Neural progenitor cell (in vitro differentiated cells): ENCODE measurements around the gene RXRA. TPM values are rescaled to one million over a fixed set of nuclear protein-coding genes. Genes with fewer than 3 reads are reported as not detected.

ENCODE experiments used
- DNase-seq: peaks from one replicate; pipeline ENCODE4 v3.0.0-alpha.2; 2016; ENCODE audit warnings: low spot score
- H2AFZ ChIP-seq: fragments of 200-600 bp; sonication (generic); replicated peaks from 2 replicates; pipeline ENCODE4 v1.6.1; 2016; ENCODE audit warnings: antibody characterized with exemption
- H3F3A ChIP-seq: fragments of 200-600 bp; sonication (generic); 2 replicates; pipeline ENCODE4 v1.6.1; 2016; ENCODE audit warnings: antibody characterized with exemption, low read depth
- H3K27ac ChIP-seq: fragments of 200-600 bp; sonication (generic); 2 replicates; pipeline ENCODE4 v1.5.1; 2016; ENCODE audit warnings: mild to moderate bottlenecking
- H3K27me3 ChIP-seq: fragments of 200-600 bp; sonication (generic); 2 replicates; pipeline ENCODE4 v1.6.1; 2016; ENCODE audit warnings: mild to moderate bottlenecking, moderate library complexity
- H3K36me3 ChIP-seq: fragments of 200-600 bp; sonication (generic); 2 replicates; pipeline ENCODE4 v1.5.1; 2016
- H3K4me1 ChIP-seq: fragments of 200-600 bp; sonication (generic); 2 replicates; pipeline ENCODE4 v1.6.1; 2016; ENCODE audit warnings: mixed run types
- H3K4me2 ChIP-seq: fragments of 200-600 bp; sonication (generic); 2 replicates; pipeline ENCODE4 v1.6.1; 2016
- H3K4me3 ChIP-seq: fragments of 200-600 bp; sonication (generic); 2 replicates; pipeline ENCODE4 v1.5.1; 2016
- H3K79me2 ChIP-seq: fragments of 200-600 bp; sonication (generic); 2 replicates; pipeline ENCODE4 v1.6.1; 2016; ENCODE audit warnings: low read depth
- H3K9ac ChIP-seq: fragments of 200-600 bp; sonication (generic); 2 replicates; pipeline ENCODE4 v1.6.1; 2016
- H3K9me3 ChIP-seq: fragments of 200-600 bp; sonication (generic); 2 replicates; pipeline ENCODE4 v1.5.1; 2016; ENCODE audit warnings: low read depth
- H4K20me1 ChIP-seq: fragments of 200-600 bp; sonication (generic); 2 replicates; pipeline ENCODE4 v1.6.1; 2016; ENCODE audit warnings: low read depth
- H3K27ac Mint-ChIP-seq: 3 replicates; pipeline ENCODE4 v1.8.0; 2021; ENCODE audit warnings: mixed read lengths
- H3K27me3 Mint-ChIP-seq: 2 replicates; pipeline ENCODE4 v1.8.0; 2022; ENCODE audit warnings: low read depth, mild to moderate bottlenecking, inconsistent platforms, moderate library complexity, mixed read lengths; ENCODE audit not compliant: insufficient read depth
- H3K36me3 Mint-ChIP-seq: 3 replicates; pipeline ENCODE4 v1.8.0; 2021; ENCODE audit warnings: mixed read lengths
- H3K4me1 Mint-ChIP-seq: 3 replicates; pipeline ENCODE4 v1.8.0; 2021; ENCODE audit warnings: mixed read lengths
- H3K4me3 Mint-ChIP-seq: 3 replicates; pipeline ENCODE4 v1.8.0; 2021; ENCODE audit warnings: mild to moderate bottlenecking, moderate library complexity, mixed read lengths
- H3K9me3 Mint-ChIP-seq: 3 replicates; pipeline ENCODE4 v1.8.0; 2020; ENCODE audit warnings: mixed read lengths
- EZH2 ChIP-seq: fragments of 200-600 bp; sonication (generic); IDR thresholded peaks from 2 replicates; pipeline ENCODE4 v1.6.1; 2017; ENCODE audit warnings: antibody characterized with exemption, mild to moderate bottlenecking, moderate library complexity
- EZH2phosphoT487 ChIP-seq: fragments of 200-600 bp; sonication (generic); IDR thresholded peaks from 2 replicates; pipeline ENCODE4 v1.6.1; 2017; ENCODE audit warnings: antibody characterized with exemption
- total RNA-seq: library from RNA; depleted of rRNA; stranded (reverse); fragments of >200 nt; gene quantifications from 2 replicates; pipeline ENCODE4 v1.2.3, GENCODE V29; 2015; ENCODE audit warnings: low replicate concordance
- TF ChIP-seq, protein P1 (sequence below): fragments of 200-600 bp; sonication (generic); IDR thresholded peaks from 2 replicates; pipeline ENCODE4 v1.5.1; 2017; ENCODE audit warnings: antibody characterized with exemption, mild to moderate bottlenecking

RXRA gene
- total RNA-seq, 1 donor from 2014 or later = 11.6 TPM

DNA sequence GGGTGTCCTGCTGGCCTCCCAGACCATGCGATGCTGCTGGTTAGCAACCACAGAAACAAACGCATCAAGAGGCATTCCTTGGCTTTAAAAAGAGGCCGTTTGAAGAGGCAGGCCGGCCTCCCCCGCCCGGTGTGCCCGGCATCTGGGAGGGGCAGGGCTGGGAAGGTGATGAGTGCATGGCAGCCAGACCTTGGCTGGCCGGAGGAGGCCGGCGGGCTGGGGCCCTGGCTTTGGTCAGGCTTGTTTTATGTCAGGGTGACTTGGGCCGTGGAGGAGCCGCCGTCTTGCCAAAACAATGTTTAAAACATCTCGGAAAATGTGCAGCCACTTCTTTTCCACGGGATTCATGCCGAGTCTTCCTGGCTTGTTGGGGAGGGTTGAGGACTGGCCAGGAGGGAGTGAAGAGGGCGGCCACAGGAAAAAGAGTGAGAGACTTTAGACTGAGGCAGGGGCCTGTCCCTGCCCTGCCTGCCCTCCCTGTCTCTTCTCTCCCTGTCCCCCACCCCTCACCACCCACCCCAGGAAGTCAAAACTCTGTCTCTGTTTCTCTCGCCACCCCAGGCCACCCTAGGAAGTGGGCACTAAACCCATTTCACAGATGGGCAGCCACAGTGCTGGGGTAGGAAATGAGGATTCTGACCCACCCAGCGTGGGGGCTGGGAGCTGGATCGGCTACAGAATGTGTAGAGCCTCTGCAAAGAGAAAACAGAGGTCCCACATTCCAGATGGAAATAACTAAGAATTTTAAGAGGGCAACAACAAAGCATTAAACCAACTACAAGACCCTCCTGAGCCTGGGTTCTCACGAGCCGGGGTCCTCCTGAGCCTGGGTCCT lies 143.0 kb downstream of the RXRA start:
- Mint-ChIP-seq H3K36me3 (no peaks in the 10 kb centered on the region), H3K27me3 (peaks cover 2% of the 10 kb centered on the region), H3K9me3 (no peaks in the 10 kb centered on the region), H3K27ac (no peak overlapping the region), H3K4me1 (no peaks in the 10 kb centered on the region), H3K4me3 (no peak overlapping the region)
- Histone ChIP-seq H3K9me3 (no peaks in the 10 kb centered on the region), H3K4me3 (no peak overlapping the region), H3K27me3 (no peaks in the 10 kb centered on the region), H3F3A (no peaks in the 10 kb centered on the region), H3K9ac (no peak overlapping the region), H3K4me1 (no peaks in the 10 kb centered on the region), H2AFZ (no peak overlapping the region), H3K27ac (no peak overlapping the region), H3K4me2 (no peak overlapping the region), H3K36me3 (no peaks in the 10 kb centered on the region), H4K20me1 (no peaks in the 10 kb centered on the region), H3K79me2 (no peaks in the 10 kb centered on the region)
- DNase-seq = no peak
- TF ChIP-seq, protein P1, sequence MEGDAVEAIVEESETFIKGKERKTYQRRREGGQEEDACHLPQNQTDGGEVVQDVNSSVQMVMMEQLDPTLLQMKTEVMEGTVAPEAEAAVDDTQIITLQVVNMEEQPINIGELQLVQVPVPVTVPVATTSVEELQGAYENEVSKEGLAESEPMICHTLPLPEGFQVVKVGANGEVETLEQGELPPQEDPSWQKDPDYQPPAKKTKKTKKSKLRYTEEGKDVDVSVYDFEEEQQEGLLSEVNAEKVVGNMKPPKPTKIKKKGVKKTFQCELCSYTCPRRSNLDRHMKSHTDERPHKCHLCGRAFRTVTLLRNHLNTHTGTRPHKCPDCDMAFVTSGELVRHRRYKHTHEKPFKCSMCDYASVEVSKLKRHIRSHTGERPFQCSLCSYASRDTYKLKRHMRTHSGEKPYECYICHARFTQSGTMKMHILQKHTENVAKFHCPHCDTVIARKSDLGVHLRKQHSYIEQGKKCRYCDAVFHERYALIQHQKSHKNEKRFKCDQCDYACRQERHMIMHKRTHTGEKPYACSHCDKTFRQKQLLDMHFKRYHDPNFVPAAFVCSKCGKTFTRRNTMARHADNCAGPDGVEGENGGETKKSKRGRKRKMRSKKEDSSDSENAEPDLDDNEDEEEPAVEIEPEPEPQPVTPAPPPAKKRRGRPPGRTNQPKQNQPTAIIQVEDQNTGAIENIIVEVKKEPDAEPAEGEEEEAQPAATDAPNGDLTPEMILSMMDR = no peak
- no peak for TF ChIP-seq EZH2
- no peak for TF ChIP-seq EZH2phosphoT487

DNA sequence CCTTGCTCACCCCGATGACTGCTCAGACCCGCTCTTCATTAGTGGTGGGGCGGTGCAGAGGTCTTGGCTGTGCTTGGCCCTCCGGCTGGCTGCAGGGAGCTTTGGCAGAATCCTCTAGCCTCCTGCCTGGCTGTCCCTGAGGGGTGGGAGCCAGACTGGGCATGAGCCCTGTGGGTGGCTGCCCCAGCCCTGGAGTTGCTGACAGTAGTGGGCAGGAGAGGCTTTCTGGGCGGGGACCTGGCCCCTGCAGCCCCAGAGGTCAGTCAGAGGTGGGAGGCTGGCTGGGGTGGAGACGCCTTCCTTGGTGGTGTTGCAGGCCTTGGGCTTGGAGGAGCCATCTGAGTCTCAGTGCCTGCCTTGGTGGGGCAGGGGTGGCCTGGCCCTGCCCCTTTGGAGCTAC lies 146.0 kb downstream of the RXRA start:
- H3K9me3 Mint-ChIP-seq = no peaks in the 10 kb centered on the region
- H3K4me3 ChIP-seq = no peak overlapping the region

GRCh38 chr9:134473141-134474054 lies 147.1 kb downstream of the RXRA start:
- Mint-ChIP-seq H3K27me3 (no peaks in the 10 kb centered on the region), H3K27ac (no peak overlapping the region), H3K36me3 (no peaks in the 10 kb centered on the region), H3K4me3 (no peak overlapping the region), H3K4me1 (no peaks in the 10 kb centered on the region), H3K9me3 (no peaks in the 10 kb centered on the region)
- H3K4me2 ChIP-seq = no peak overlapping the region
- no peak for DNase-seq
- no peak overlapping the region for H3K9ac ChIP-seq
- no peaks in the 10 kb centered on the region for H3K36me3 ChIP-seq
- no peaks in the 10 kb centered on the region for H3K9me3 ChIP-seq
- no peak overlapping the region for H2AFZ ChIP-seq
- no peaks in the 10 kb centered on the region for H3K27me3 ChIP-seq
- TF ChIP-seq, protein P1 = no peak
- TF ChIP-seq EZH2 (no peak), EZH2phosphoT487 (no peak)
- no peaks in the 10 kb centered on the region for H3K79me2 ChIP-seq
- H3F3A ChIP-seq = no peaks in the 10 kb centered on the region
- no peaks in the 10 kb centered on the region for H3K4me1 ChIP-seq
- H4K20me1 ChIP-seq = no peaks in the 10 kb centered on the region
- H3K4me3 ChIP-seq = no peak overlapping the region
- H3K27ac ChIP-seq = no peak overlapping the region

More for the DNA sequence above, 146.0 kb downstream of the RXRA start:
- Mint-ChIP-seq H3K27ac (no peak overlapping the region), H3K36me3 (no peaks in the 10 kb centered on the region), H3K4me1 (no peaks in the 10 kb centered on the region), H3K4me3 (no peak overlapping the region), H3K27me3 (no peaks in the 10 kb centered on the region)
- Histone ChIP-seq H3K9me3 (no peaks in the 10 kb centered on the region), H3K27me3 (no peaks in the 10 kb centered on the region), H3F3A (no peaks in the 10 kb centered on the region), H3K36me3 (no peaks in the 10 kb centered on the region), H3K9ac (no peak overlapping the region), H4K20me1 (no peaks in the 10 kb centered on the region), H3K4me1 (no peaks in the 10 kb centered on the region), H3K79me2 (no peaks in the 10 kb centered on the region), H2AFZ (no peak overlapping the region), H3K27ac (no peak overlapping the region), H3K4me2 (no peak overlapping the region)
- no peak for TF ChIP-seq EZH2
- TF ChIP-seq, protein P1 = no peak
- no peak for TF ChIP-seq EZH2phosphoT487
- no peak for DNase-seq
